ENCODE data around the gene CLCA4.

The CLCA4 gene

DNA sequence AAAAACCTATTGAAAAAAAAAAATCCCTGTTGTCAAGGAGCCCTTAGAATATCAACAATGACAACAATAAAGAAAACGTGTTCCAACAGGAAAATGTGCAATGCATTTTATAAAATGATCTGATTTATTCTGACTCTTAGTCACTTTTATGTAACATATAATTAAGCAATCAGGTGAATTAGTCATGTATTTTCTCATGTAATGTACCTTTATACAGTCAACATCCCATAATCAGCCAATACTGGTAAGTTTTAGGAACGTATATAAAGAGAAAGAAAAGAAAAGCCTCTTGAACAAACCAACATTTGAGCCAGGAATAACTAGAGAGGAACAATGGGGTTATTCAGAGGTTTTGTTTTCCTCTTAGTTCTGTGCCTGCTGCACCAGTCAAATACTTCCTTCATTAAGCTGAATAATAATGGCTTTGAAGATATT, at the start of gene CLCA4:
Gene CLCA4 (plus strand): TSS at position 292 of the 435 bp plus-strand sequence. CDS start 42 bp downstream, at position 334.
- DNase-seq, result no peak

DNA sequence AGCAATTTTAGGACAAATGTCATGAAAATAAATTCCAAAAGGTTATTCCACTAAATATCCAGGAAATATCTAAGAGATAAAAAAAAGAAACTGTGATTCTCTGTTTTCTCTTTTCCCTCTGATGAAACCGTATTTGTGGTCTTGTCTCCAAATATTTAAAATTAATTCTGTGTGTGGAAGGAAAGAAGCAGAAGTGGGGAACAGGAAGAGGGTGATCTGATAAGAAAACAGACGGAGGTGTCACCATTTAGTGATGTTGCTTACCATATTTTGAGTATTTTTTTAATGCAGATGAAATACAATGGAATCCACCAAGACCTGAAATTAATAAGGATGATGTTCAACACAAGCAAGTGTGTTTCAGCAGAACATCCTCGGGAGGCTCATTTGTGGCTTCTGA, 48.6 kb upstream of the CLCA4 start:
- DNase-seq, result no peak

GRCh38 chr1:86499987-86500593, 46.8 kb upstream of the CLCA4 start:
- DNase-seq, result peak; percentile 62

DNA sequence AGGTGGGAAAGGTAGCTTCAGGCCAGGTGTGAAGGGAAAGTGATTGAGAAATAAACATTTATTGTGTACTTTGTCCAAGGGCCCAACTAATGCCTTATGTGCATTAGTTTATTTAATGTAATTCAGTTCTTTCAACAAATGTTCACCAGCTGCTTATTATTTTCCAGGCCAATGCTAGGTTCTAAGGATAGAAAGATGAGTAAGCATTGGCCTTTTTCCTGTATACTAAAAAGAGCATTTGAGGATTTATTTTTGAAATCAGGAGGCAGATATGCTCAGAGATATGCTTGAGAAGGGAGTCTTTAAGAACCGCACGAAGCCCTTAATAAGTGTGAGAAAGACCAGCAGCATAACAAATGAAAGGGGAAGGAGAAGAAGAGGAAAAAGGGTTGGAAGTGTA, 46.2 kb upstream of the CLCA4 start:
- no peak for DNase-seq

- peak; percentile 11 for DNase-seq
Observed at GRCh38 chr1:86502125-86502646, 44.7 kb upstream of the CLCA4 start.

GRCh38 chr1:86502721-86503405, 44.0 kb upstream of the CLCA4 start:
- DNase-seq, result peak; percentile 39

DNA sequence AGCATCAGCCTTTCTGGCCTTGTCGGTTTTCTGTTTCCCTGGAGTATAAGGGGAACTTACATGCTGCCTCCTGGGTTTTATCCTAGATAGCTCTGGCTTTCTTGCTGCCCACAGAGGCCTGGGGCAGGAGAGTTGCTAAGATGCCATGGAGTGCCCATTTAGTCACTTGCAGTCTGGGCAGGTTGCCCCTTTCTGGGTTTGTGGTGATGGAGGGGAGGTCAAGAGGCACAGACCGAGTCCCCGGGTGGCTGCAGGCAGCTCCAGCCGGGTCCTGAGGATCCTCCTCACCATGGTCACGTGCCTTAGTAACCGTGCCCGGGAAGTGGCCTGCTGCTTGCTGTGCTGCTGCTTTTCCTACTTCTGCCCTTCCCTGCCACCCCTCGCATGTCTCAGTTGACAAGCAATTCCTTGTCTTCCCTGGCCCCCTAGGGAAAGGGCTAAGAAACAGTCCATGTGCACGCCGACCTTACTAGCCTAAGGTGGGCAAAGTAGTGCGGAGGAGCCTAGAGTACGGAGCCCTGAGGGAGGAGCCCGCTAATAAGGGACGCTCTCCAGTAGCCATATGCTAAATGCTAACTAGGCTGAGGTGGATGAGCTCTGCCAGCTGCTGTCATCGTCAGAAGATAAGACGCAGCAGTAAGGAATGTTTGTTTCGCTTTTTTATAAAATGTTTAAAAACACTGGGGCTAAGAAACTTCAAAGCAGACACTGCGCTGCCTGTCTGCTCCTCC, 43.3 kb upstream of the CLCA4 start:
- DNase-seq, result peak; percentile 51

DNA sequence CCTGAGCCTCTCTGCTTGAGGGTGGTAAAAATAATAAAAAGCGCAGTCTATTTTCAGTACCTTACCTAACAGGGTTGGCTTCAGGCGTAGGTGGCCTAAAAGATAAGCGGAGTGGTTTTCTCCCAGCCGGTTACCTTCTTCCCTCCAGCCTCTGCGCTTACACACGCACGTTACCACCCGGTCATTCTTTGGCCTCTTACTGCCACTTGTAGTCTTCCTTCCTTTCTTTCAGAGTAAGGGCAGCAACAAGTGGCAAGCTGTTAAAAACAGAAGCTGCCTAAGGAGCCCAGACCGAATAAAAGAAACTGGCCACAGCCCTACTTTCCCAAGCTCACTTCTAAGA, 42.8 kb upstream of the CLCA4 start:
- DNase-seq, result no peak

DNA sequence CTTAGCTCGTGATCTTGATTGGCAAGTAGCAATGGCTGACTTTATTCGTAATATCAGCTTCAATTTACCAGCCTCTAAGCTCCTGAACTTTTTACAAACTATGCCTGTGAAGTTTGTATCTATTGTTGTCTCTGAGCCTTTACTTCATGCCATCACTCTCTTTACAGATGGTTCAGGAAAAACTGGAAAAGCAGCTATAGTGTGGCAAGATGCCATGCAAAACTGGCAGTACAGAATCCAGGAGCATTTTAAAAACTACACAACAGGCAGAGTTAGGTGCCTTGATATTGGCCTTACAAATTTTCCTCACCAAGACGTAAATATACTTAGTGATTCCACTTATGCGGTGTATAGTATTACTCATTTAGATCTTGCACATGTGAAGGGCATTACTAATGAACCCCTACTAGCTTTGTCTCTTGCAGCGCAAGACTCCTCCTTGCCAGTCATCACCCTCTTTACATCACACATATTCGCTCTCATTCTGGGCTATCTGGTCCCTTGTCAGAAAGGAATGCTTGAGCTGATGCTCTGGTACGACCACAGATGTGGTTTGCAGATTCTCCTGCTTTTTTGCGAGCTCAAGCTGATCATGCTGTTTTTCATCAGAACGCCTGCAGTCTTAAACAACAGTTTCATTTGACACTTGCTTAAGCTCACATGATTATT, 41.8 kb upstream of the CLCA4 start:
- DNase-seq, result no peak

- DNase-seq, result no peak
Observed at GRCh38 chr1:86505564-86505902, 41.3 kb upstream of the CLCA4 start.

GRCh38 chr1:86507935-86508582, 38.8 kb upstream of the CLCA4 start:
- DNase-seq, result peak; percentile 11

DNA sequence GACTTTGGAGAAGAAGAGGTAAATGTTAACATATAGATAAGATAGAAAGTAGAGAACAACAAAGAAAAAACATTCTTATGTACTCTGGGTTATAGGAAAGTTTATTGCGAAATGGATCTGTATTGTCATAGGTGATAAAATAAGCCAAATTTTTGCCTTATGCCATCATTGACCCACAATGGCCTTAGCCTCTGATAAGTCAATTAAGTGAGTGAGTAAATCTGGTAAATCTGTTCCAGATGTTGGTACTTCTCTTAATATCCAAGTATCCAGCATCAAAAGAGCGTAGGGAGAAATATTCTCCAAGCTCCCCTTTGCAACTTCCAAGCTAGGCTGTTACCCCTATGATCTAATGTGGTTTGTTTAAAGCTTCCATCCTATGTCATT, 38.3 kb upstream of the CLCA4 start:
- DNase-seq, result no peak

DNA sequence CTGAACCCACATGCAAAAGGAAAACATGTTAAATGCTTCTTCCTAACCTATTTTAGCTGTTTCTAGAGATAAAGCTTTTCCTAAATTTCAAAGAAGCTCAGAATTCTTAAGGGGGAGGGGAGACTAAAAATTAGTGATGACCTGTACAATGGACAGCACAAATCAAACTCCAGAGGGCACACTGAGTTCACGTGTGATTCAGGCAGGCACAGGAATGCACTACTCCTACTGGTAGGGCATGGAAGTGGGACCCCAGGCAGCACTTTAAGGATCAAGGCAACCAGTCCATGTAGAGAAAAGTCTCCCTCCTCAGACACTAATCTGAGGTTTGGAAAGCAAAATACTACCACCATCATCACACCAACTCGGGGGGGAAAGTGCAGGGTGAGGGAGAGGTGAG, 31.3 kb upstream of the CLCA4 start:
- no peak for DNase-seq

- no peak for DNase-seq
Observed at GRCh38 chr1:86516335-86516734, 30.5 kb upstream of the CLCA4 start.

DNA sequence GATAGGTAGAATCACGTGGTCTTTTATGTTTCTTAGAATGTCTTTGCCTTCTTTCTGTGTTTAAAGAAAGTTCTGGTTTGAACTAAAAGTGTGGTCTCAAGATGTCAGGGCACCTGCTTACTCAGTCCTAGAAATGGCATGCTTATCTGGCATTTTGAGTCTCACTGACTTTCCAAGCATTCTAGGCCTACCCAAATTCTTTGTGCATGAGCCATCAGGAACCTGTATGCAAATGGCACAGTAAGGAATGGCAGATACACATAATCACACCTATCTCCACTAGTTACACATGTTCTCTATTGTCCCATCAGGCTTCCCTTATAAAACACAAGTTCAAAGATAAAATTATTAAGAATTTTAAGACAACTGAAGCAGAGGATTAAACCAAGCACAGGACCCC, 29.5 kb upstream of the CLCA4 start:
- DNase-seq, result no peak

- DNase-seq, result no peak
Observed at GRCh38 chr1:86520789-86521521, 25.9 kb upstream of the CLCA4 start.

- DNase-seq, result no peak
Observed at GRCh38 chr1:86521522-86521891, 25.4 kb upstream of the CLCA4 start.

DNA sequence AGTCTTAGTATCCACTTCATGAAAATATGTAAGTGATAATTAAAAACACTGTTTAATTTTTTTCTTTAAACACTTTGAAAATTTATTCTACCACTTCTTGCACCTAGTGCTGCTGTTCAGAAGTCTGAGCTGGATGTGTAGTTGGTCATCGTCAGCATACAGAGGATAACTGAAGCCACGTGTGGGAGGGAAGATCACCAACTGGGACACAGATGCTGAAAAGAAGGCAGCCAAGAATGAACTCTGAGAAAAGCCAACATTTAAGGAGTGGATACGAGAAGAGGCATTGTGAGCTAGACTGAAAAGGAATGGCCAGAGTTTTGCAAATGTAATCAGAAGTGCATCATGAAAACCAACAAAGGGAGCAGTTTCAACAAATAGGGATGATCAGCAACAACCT, 24.6 kb upstream of the CLCA4 start:
- no peak for DNase-seq

- no peak for DNase-seq
Observed at GRCh38 chr1:86523670-86524354, 23.1 kb upstream of the CLCA4 start.

- no peak for DNase-seq
Observed at GRCh38 chr1:86527306-86527705, 19.6 kb upstream of the CLCA4 start.

- no peak for DNase-seq
Observed at GRCh38 chr1:86530211-86530845, 16.6 kb upstream of the CLCA4 start.

All from NCI-H2171 treated with DMSO at 0.1 percent for 48 hours (cell line).